Bone marrow (tissue), 2 donors: ENCODE results near the gene SPRTN.
A peak's percentile ranks its signal among the peaks of the same experiment; 100 is the strongest.

Source experiments
- DNase-seq, 2 donors: peaks; one replicate each; lab custom pipeline; 2025; lab: John Stamatoyannopoulos, UW

Gene SPRTN, protein sequence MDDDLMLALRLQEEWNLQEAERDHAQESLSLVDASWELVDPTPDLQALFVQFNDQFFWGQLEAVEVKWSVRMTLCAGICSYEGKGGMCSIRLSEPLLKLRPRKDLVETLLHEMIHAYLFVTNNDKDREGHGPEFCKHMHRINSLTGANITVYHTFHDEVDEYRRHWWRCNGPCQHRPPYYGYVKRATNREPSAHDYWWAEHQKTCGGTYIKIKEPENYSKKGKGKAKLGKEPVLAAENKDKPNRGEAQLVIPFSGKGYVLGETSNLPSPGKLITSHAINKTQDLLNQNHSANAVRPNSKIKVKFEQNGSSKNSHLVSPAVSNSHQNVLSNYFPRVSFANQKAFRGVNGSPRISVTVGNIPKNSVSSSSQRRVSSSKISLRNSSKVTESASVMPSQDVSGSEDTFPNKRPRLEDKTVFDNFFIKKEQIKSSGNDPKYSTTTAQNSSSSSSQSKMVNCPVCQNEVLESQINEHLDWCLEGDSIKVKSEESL

DNA sequence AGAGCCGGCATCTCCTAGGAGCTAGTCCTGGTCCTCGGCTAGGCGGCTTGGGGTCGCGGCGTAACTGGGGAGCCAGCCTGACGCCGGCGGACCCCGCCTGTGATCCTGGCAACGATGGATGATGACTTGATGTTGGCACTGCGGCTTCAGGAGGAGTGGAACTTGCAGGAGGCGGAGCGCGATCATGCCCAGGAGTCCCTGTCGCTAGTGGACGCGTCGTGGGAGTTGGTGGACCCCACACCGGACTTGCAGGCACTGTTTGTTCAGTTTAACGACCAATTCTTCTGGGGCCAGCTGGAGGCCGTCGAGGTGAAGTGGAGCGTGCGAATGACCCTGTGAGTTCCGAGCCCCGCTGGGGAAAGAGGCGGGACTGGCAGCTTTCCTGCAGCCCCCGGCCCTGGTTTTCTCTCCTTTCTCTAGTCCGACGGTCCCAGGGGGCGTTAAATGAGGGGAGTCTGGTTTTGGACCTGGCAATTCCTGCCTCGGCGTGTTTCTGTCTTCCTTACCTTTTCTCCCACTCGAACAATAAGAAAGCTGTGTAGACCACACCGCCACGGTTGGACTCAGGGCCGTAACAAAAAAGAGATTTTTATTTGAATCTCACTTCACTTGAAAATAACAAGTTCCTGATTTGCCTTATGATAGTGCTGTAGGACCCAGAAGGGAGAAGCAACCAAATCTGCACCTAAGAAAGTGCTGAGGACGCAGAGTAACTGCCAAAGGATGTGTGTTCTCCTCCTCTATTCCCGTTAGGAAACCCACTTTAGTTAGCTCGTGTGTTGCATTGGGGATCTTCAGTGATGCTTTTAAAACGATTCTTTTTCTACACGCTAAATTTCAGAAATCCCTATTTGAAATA lies at the start of gene SPRTN:
Gene SPRTN, plus strand, starts transcription at position 24 of the 859 bp plus-strand sequence. Its CDS starts 91 bp downstream, at position 115.
- DNase-seq, result no peak

DNA sequence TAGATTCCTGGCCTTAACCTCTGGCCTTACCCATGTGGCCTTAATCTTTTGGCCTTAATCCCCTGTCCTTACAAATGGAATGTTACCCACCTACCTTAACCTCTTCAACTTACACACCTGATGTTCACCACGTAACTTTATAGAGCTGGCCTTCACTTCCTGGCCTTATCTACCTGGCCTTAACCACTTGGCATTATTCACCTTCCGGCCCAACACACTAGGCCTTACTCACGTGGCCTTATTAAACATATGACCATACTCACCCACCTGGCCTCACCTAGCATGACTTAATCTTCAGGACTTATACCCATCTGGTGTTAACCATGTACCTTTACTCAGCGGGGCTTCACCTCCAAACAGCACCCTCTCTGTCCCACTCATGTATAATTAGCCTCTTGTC lies 42.2 kb upstream of the SPRTN start:
- no peak for DNase-seq

DNA sequence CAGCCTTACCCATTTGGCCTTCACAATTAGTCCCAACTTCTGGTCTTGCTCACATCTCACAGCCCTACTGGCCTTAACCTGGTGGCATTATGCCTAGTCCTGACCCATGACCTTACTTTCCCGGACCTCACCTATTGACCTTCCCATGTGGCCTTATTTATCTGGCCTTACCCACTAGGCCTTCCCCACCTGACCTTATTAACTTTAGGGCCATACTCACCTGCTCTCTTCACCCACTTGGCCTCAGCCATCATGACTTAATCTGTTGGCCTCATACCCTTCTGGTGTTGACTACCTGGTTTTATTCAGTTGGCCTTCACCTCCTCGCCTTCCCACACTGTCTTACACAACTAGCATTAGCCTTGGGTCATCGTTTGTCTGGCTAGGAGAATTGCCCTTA lies 36.1 kb upstream of the SPRTN start:
- DNase-seq, result no peak

DNA sequence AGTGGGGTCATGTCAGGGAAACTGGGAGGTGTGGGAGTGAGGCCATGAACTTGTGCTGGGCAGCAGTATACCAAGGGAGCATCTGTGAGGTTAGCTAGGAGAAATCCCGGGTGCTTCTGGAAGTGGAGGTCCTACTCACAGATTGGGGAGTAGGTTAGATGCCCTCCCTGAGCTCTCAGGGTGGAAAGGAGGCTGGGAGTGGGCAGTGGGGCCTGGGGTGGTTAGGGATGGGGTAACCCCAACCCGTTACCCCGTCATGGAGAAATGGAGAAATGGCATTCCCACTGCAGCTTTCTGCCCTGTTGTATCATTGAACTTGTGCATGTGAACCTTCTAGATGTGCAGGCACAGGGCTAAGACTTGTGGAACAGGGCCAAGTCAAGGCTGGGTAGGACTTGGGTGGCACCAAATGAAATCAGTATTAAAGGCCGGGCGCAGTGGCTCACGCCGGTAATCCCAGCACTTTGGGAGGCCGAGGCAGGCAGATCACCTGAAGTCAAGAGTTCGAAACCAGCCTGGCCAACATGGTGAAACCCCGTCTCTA lies 27.6 kb upstream of the SPRTN start:
- DNase-seq, result no peak

DNA sequence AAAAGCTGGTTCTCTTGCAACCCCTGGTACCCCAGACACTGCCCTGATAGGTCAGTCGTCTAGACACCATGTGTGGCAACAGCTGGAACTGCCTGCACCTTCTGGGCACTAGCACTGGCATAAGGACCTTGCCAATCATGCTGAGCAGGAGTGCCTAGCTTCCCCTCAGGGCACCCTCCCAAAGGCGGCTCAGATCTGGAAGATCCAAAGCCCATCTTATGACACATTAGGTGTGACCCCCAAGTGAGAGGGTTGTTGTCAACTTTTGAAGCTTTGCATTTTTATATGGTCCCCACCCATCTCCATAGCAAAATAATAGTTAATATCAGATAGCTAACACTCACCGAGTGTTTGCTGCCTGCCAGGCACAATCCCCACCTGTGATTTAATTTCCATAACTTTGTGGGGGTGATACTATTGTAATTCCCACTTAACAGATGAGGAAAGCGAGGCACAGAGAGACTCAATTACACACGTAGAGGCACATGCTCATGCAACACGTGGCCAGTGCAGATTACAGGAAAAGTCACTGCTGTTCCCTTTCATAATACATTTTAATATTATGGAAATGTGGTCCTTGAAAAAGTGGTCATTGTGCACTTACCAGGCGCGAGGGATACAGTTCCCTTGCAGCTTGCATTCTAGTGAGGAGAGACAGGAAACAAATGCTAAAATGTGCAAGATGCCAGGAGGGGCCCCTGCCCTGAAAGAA lies 26.2 kb upstream of the SPRTN start:
- DNase-seq, result no peak

DNA sequence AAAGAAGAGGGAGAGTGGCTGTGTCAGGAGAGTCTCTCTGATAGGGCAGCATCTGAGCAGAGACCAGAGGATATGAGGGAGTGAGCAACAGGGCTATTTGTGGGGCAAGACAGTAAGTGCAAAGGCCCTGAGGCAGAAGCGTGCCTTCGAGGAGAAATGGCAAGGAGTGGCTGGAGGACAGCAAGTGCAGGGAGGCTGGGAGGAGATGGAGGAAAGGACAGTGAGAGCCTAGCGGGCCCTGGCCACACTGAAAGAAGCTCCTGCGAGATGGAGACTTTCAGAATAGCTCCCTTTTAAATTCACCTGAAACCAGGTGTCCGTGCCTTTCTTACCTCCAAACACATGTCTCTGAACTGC lies 25.7 kb upstream of the SPRTN start:
- no peak for DNase-seq

DNA sequence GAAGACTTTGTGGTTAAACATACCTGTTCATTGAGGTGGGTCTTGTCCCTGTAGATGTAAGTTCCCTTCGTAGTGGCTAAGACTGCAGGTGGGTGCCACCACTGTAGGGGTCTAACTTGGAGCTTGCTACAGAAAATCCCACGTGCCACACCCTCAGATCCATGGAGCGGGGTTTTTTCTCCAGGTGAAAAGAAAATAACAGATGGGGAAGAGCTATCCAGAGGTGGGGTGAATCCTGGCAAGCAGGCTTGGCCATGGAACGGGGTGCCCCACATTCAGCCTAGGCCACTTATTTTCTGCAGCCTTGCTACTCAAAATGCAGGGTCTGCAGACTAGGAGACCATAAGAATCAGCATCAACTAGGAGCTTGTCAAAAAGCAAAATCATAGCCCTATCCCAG lies 24.4 kb upstream of the SPRTN start:
- DNase-seq, result no peak

DNA sequence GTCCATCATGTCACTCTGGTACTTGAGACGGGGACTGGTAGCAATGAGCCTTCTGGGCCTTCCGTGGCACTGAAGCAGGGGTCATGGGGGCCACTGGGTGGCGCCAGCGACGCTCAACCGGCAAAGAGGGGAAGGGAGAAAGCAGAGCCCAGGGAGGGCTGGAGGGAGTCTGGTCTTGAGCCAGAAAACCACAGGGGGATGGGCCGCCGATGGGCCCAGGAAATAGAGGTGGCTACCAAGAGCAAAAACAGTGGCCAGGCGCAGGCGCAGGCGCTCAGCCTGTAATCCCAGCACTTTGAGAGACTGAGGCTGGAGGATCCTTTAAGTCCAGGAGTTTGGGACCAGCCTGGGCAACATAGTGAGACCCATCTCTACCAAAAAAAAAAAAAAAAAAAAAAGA lies 22.2 kb upstream of the SPRTN start:
- DNase-seq, result peak in 1 of 2 donors; percentile 8

DNA sequence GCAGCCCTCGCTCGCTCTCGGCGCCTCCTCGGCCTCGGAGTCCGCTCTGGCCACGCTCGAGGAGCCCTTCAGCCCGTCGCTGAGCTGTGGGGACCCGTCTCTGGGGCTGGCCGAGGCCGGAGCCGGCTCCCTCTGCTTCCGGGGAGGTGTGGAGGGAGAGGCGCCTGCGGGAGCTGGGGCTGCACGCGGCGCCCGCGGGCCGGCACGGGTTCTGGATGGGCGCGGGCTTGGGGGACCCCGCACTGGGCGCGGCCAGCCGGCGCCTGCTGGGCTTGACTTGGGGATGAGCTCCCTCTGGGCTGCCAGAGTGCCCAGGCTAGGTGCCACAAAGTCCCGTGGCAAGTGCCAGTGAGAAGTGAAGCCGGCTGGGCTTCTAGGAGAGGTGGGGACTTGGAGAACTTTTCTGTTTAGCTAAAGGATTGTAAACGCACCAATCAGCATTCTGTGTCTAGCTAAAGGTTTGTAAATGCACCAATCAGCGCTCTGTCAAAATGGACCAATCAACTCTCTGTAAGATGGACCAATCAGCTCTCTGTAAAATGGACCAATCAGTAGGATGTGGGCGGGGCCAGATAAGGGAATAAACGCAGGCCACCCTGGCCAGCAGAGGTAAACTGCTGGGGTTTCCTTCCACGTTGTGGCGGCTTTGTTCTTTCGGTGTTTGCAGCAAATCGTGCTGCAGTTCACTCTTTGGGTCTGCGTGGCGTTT lies 20.6 kb upstream of the SPRTN start:
- no peak for DNase-seq

DNA sequence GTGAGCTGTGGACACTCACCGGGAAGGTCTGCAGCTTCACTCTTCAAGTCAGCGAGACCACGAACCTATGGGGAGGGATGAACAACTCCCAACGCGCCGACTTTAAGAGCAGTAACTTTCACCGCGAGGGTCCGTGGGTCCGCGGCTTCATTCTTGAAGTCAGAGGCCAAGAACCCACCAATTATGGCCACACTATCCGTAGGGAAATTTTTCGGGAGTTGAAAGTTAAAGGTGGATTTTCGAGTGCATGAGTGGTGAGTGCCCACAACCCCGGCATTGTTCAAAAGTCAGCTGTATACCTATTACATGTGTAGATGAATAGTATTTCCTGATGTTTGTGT lies 20.1 kb upstream of the SPRTN start:
- no peak for DNase-seq

DNA sequence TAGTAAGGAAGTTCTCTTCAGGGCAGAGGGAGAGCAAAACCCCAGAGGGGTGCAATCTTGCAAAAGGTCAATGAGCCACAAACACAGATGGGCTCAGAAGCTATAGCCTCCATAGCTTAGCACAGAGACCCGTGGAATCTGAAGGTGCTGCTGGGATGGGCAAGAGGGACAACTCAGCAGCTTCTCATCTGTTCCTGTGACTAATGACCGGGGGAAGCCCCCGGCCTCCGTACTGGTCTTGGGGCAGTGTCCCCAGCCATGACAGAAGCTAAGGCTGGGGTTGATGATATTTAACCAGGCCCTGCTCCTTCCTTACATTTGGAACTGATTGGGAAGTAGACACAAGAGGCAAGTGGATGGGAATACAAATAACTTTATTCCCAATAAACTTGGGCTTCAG lies 19.5 kb upstream of the SPRTN start:
- no peak for DNase-seq

DNA sequence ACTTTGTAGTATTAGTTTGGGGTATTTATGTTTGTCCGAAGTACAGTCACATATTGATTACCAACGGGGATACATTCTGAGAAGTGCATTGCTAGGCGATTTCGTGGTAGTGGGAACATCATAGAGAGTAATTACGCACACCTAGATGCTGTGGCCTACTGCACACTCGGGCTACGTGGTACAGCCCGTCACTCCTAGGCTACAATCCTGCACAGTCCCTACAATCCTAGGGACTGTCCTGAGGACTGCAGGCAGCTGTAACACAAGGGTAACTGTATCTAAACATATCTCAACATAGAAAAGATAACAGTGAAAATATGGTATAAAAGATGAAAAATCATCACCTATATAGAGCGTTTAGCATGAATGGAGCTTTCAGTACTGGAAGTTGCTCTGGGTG lies 19.0 kb upstream of the SPRTN start:
- DNase-seq, result no peak

DNA sequence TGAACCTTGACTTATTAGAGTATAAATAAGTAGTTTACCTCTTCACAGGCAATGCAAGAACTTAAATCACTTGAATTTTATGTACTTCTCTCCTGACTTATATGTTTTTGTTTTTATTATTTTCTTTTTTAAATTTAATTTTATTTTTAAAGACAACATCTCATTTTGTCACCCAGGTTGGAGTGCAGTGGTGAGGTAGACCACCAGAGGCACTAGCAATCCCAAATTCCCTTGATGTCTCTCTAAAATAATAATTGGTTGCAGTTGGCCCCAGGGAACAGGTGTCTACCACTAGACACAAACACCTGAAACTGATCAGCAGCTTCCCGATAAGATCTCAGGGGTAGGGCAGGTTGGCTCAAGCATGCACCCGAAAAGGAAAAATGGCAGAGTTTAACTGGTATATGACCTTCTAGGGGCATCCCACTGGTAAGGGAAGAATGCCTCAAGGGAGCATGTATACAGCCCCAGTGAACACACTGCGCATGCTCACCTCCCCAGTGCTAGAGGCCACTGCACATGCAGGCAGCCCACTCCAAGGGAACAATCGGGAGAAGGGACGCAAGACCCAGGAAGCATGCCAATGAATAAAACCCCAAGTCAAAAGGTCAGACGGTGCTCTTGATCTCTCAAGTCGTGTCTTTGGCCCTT lies 15.1 kb upstream of the SPRTN start:
- no peak for DNase-seq

DNA sequence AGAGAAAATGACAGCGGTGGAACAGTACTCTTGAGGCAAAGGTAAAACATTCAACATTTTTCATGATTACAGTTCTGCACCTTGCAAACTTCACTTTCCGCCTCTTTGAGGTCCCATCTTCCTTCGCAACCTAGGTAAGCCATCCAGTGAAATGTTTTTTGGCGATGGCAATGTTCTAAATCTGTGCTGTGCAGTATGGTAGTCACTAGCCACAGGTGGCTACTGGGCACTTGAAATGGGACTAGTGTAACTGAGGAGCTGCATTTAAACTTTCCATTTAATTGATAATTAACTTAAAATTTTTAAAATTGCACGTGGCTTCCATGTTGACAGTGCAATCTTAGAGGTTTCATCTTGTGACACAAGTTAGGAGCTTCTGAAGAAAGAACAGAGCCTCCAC lies 13.4 kb upstream of the SPRTN start:
- DNase-seq, result no peak

DNA sequence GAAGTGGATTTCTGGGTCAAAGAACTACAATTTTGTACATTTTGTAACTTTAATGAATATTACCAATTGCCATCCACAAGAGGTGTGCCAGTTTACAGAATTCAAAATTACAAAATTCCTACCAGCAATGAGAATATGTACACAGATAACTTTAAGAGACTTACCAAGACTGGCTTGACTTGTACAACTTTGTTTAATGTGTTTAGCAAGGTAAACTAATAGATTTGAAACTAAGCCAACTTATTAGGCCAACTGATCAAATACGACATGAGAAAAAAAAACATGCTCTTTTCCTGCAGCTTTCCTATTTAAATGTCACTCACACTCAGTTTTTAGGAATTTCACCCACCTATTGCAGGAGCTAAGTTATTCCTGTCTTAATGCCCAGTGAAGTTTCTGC lies 11.8 kb upstream of the SPRTN start:
- DNase-seq, result no peak

DNA sequence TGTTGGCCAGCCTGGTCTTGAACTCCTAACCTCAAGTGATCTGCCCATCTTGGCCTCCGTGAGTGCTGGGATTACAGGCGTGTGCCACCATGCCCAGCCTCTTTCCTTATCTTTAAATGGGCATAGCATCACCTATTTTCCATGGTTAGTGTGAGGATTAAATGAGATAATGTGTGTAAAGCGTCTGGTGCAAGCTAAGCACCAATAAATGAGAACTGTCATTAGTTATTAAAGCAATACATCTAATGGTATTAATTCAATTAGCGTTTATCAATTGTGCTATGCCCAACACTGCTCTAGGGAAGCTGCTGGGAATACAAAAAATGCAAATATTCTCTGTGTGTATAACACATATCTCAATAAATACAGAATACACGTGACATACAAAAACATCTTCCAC lies 10.5 kb upstream of the SPRTN start:
- DNase-seq, result no peak

DNA sequence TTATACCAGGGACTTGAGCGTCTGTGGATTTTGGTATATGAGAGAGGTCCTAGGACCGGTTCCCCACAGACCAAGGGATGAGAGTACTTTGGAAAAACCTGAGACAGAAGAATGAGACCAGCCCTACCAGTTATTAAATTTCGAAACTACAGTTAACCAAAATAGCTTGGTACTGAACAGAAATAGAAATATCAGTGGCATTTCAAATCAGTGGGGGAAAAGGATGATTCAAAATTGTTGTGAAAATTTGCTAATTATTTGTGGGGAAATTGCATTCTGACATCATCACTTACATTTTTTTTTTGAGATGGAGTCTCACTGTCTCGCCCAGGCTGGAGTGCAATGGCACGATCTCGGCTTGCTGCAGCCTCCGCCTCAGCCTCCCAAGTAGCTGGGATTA lies 8.6 kb upstream of the SPRTN start:
- DNase-seq, result no peak

DNA sequence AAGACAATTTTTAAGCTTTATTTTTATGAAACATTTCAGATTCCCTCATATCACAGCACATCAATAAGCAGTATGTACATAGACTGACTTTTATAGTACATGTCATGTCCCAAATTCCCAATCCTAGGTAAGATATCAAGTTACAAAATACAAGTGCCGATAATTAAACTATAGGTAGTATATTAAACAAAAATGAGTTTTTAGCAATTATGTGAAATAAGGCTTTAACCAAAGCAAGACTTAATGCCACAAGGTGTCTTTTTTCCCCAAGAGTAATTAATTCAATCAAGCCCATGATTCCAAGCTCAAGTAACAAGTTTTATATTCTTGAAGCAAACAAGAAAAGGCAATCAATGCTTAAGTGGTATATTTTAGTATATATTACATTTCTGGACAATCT lies 5.3 kb upstream of the SPRTN start:
- no peak for DNase-seq

DNA sequence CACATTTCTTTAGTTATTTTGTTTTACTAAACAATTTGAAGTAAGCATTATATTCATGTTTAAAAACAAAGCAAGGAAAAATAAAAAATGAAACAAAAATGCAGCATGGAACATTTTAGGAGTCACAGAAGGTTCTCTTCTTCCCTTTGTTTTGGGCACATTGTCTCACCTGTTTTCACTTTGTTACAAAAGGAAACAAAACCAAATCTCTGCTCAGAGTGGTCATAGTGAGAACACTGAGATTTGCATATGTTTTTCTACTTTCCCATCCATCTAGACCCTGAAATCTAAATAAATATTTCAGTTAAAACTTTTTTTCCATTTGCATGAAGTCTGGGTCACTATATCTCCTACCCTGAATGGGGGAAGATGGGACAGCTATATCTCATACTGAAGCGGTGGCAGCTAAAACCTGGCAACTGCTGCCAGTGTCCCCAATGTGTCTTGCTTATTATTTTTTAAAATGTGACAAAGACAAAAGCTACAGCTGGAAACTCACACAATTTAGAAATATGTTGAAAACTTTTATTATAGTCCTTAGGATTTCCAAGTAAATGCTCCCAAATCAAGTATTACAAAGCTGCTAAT lies 3.9 kb upstream of the SPRTN start:
- no peak for DNase-seq

DNA sequence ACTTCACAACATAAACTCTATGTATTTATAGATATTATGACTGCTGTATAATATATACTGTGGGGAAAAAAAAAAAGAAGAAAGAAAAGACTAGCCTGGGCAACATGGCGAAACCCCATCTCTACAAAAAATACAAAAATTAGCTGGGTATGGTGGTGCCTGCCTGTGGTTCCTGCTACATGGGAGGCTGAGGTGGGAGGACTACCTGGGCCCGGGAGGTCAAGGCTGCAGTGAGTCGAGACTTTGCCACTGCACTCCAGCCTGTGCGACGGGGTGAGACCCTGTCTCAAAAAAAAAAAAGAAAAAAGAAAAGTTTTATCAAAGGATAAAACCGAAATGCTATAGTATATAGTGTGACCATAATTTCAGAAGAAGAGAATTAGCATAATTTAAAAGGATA lies 3.1 kb upstream of the SPRTN start:
- DNase-seq, result no peak
